Measurements from ENCODE around the gene UBC. TPM values are rescaled to one million over a fixed set of nuclear protein-coding genes. Genes with fewer than 3 reads are reported as not detected.

UBC gene
- total and polyA plus RNA-seq, 9 of the 15 experiments (the other 6 are each of a cell fraction or from before 2014, with no cell fraction given): 533 to 1,153 (median 813) TPM

- TF ChIP-seq MITF (IDR thresholded peaks at IDR 0.05): no peak
- TF ChIP-seq KAT7 (CRISPR knock-in tag; IDR thresholded peaks at IDR 0.05; ENCODE audit: borderline replicate concordance): peak; percentile 99
- TF ChIP-seq, protein P1, sequence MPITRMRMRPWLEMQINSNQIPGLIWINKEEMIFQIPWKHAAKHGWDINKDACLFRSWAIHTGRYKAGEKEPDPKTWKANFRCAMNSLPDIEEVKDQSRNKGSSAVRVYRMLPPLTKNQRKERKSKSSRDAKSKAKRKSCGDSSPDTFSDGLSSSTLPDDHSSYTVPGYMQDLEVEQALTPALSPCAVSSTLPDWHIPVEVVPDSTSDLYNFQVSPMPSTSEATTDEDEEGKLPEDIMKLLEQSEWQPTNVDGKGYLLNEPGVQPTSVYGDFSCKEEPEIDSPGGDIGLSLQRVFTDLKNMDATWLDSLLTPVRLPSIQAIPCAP (CRISPR knock-in tag; IDR thresholded peaks at IDR 0.05; ENCODE audit: borderline replicate concordance): peak; percentile 97
- TF ChIP-seq, protein P2, sequence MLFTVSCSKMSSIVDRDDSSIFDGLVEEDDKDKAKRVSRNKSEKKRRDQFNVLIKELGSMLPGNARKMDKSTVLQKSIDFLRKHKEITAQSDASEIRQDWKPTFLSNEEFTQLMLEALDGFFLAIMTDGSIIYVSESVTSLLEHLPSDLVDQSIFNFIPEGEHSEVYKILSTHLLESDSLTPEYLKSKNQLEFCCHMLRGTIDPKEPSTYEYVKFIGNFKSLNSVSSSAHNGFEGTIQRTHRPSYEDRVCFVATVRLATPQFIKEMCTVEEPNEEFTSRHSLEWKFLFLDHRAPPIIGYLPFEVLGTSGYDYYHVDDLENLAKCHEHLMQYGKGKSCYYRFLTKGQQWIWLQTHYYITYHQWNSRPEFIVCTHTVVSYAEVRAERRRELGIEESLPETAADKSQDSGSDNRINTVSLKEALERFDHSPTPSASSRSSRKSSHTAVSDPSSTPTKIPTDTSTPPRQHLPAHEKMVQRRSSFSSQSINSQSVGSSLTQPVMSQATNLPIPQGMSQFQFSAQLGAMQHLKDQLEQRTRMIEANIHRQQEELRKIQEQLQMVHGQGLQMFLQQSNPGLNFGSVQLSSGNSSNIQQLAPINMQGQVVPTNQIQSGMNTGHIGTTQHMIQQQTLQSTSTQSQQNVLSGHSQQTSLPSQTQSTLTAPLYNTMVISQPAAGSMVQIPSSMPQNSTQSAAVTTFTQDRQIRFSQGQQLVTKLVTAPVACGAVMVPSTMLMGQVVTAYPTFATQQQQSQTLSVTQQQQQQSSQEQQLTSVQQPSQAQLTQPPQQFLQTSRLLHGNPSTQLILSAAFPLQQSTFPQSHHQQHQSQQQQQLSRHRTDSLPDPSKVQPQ (CRISPR knock-in tag; IDR thresholded peaks at IDR 0.05; ENCODE audit: borderline replicate concordance): no peak
- TF ChIP-seq FOXA3 (CRISPR knock-in tag; conservative IDR thresholded peaks at IDR 0.05 in 1 of 2, IDR thresholded peaks at IDR 0.05 in 1 of 2): peak in 1 of 2 experiments; percentile 39; a peak in 2 of 4 replicates
- TF ChIP-seq, protein P3, sequence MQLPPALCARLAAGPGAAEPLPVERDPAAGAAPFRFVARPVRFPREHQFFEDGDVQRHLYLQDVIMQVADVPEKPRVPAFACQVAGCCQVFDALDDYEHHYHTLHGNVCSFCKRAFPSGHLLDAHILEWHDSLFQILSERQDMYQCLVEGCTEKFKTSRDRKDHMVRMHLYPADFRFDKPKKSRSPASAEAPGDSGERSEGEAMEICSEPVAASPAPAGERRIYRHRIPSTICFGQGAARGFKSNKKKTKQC (CRISPR knock-in tag; IDR thresholded peaks at IDR 0.05): peak; percentile 94
- TF ChIP-seq, protein P4, sequence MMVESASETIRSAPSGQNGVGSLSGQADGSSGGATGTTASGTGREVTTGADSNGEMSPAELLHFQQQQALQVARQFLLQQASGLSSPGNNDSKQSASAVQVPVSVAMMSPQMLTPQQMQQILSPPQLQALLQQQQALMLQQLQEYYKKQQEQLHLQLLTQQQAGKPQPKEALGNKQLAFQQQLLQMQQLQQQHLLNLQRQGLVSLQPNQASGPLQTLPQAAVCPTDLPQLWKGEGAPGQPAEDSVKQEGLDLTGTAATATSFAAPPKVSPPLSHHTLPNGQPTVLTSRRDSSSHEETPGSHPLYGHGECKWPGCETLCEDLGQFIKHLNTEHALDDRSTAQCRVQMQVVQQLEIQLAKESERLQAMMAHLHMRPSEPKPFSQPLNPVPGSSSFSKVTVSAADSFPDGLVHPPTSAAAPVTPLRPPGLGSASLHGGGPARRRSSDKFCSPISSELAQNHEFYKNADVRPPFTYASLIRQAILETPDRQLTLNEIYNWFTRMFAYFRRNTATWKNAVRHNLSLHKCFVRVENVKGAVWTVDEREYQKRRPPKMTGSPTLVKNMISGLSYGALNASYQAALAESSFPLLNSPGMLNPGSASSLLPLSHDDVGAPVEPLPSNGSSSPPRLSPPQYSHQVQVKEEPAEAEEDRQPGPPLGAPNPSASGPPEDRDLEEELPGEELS (CRISPR knock-in tag; IDR thresholded peaks at IDR 0.05; ENCODE audit: borderline replicate concordance): no peak; the same call in 1 of the 2 replicates
- peak; percentile 95 for TF ChIP-seq ETV1 (tag; conservative IDR thresholded peaks at IDR 0.05; ENCODE audit: low read depth)
- peak; percentile 95 for TF ChIP-seq GTF2F1 (IDR thresholded peaks at IDR 0.05; ENCODE audit: low read depth, low read length)
- no peak for TF ChIP-seq MAFK (IDR thresholded peaks at IDR 0.05; ENCODE audit: low read length)
- TF ChIP-seq, protein P5, sequence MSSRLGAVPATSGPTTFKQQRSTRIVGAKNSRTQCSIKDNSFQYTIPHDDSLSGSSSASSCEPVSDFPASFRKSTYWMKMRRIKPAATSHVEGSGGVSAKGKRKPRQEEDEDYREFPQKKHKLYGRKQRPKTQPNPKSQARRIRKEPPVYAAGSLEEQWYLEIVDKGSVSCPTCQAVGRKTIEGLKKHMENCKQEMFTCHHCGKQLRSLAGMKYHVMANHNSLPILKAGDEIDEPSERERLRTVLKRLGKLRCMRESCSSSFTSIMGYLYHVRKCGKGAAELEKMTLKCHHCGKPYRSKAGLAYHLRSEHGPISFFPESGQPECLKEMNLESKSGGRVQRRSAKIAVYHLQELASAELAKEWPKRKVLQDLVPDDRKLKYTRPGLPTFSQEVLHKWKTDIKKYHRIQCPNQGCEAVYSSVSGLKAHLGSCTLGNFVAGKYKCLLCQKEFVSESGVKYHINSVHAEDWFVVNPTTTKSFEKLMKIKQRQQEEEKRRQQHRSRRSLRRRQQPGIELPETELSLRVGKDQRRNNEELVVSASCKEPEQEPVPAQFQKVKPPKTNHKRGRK (tag; IDR thresholded peaks at IDR 0.05): no peak
- no peak for TF ChIP-seq ETV6 (IDR thresholded peaks at IDR 0.05; ENCODE audit: borderline replicate concordance in 1 of 2, low read depth in 2 of 2, low read length in 1 of 2)
- 0 out of 2 replicates have a peak, but pooled peaks have one; percentile 64 for TF ChIP-seq ETV6 (CRISPR knock-in tag; IDR thresholded peaks at IDR 0.05; ENCODE audit: borderline replicate concordance)
- 0 out of 2 replicates have a peak, but pooled peaks have one; percentile 94 for TF ChIP-seq RBM15 (IDR thresholded peaks at IDR 0.05; ENCODE audit: insufficient read depth, low read length)
- peak; percentile 70 for TF ChIP-seq ASH1L (IDR thresholded peaks at IDR 0.05; ENCODE audit: borderline replicate concordance, low read depth, partially characterized antibody)
- no peak for TF ChIP-seq TCF7L2 (IDR thresholded peaks at IDR 0.05; ENCODE audit: low read depth, low read length)
These were observed at the start of gene UBC (continued) for GRCh38 chr12:124914392-124915238.

Measured in K562 (cell line).